GM12801 (cell line): Measurements from ENCODE around the gene COLEC11.

Source experiments
- TF ChIP-seq, protein P1 (sequence below): IDR thresholded peaks from one replicate; pipeline ENCODE4 v1.5.1; 2011; ENCODE audit warnings: control low read depth; ENCODE audit not compliant: insufficient read length; ENCODE audit errors: extremely low read depth

The COLEC11 gene

DNA sequence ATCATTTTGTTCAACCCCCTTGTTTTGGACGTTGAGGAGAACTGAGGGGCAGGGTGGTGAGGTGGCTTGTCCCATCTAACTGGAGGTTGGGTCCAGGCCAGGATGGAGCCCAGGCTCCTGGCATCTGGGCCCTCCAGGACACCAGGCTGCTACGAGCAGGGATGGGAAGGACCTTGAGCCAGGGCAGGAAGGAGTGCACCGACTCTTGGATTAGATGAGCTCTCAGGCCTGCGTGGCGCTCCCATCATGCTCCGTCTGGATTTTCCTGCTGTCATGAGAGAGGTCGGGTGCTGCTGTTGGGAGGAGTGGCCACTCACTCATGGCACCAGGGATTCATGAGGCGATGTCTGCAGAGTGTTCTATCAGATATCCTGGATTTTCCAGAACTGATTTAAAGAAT is 44.7 kb downstream of the COLEC11 start:
- TF ChIP-seq, protein P1, sequence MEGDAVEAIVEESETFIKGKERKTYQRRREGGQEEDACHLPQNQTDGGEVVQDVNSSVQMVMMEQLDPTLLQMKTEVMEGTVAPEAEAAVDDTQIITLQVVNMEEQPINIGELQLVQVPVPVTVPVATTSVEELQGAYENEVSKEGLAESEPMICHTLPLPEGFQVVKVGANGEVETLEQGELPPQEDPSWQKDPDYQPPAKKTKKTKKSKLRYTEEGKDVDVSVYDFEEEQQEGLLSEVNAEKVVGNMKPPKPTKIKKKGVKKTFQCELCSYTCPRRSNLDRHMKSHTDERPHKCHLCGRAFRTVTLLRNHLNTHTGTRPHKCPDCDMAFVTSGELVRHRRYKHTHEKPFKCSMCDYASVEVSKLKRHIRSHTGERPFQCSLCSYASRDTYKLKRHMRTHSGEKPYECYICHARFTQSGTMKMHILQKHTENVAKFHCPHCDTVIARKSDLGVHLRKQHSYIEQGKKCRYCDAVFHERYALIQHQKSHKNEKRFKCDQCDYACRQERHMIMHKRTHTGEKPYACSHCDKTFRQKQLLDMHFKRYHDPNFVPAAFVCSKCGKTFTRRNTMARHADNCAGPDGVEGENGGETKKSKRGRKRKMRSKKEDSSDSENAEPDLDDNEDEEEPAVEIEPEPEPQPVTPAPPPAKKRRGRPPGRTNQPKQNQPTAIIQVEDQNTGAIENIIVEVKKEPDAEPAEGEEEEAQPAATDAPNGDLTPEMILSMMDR: no peak

DNA sequence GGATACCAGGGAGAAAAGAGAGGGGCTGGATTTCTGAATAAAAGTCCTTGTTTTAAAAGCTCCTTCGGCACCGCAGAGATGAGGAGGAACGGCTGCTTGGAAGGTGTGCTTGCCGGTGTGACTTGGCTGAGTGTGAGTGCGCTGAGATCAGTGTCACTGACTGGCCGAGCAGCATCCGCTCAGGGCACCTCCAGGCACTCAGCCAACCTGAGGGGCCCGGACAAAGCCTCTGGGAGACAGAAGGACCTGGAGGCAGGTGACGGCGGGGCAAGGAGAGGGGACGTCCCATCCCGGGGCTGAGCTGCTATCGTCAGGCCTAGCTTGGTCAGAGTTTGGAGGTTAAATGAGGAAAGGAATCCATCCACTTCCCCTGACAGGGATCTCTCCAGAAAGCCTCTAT is 46.3 kb downstream of the COLEC11 start:
- TF ChIP-seq, protein P1: no peak

DNA sequence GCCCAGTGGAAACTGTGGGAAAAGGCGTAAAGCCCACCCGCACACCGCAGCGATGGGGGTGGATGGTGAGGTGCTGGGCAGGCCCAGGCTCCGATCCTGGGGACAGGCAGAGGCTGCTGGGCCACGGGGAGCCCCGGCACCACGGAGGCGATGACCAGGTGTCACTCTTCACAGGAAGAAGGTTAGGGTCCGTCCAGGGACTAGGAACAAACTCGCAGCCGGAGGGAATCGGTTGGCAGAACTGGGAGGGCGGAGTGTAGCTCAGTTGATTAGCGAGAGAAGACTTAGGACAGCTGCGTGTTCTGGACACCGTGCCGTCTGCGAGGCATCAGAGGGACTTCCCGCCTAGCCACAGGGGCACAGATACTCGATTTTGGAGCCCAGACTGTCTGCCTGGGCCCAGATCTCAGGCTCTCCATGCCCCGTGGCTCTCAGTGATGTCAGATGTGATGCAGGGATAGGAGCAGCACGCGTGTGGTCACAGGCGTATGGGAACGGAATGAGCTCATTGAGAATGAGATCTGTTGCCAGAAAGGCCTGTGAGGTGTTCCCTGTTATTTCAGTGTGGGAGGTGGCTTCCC is 47.0 kb downstream of the COLEC11 start:
- TF ChIP-seq, protein P1: no peak

DNA sequence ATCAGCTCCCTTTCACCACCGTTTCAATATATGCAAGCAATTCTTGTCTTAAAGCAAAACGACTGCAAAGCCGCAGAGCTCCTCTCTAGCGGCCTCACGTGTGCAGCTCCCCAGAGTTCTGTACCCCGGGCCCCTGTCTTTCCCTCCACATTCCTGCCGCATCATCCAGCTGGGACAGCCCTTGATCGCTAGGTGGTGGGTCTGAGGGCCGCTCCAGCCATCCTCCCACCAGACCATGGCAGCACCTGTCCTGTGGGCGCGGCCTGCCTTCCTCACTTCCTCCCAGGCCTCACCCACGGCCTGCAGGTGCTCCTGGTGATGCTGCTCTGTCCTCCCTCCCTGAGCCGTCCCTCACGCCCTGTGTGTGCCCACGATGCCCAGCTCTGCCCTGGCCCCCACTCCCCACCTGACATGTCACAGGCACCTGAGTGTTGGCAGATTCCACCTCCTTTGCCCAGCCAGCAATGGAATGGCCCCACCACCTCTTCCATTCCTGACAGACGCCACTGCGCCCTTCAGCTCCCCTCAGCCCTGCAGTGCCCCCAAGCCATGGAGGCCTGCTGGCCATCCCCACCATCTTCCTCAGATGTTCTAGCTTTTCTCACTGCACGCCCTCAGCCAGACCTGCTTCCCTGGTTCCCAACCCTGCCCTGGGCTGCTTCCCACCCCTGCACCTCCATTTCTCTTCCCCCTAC is 47.8 kb downstream of the COLEC11 start:
- TF ChIP-seq, protein P1: no peak

DNA sequence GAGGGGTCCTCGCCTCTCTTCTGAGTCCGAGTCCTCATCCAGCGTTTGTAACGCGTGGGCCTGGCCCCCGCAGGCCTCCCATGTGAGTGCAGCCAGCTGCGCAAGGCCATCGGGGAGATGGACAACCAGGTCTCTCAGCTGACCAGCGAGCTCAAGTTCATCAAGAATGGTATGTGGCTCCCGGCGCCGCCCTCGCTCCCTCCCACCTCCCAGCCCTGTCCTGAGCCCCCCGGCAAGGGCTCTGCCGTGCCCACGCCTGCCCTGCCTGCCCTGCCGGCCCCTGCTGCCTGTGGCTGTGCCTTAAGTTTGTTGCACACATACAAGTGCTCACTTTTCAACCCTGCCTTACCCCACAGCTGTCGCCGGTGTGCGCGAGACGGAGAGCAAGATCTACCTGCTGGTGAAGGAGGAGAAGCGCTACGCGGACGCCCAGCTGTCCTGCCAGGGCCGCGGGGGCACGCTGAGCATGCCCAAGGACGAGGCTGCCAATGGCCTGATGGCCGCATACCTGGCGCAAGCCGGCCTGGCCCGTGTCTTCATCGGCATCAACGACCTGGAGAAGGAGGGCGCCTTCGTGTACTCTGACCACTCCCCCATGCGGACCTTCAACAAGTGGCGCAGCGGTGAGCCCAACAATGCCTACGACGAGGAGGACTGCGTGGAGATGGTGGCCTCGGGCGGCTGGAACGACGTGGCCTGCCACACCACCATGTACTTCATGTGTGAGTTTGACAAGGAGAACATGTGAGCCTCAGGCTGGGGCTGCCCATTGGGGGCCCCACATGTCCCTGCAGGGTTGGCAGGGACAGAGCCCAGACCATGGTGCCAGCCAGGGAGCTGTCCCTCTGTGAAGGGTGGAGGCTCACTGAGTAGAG is 48.7 kb downstream of the COLEC11 start:
- TF ChIP-seq, protein P1: no peak

DNA sequence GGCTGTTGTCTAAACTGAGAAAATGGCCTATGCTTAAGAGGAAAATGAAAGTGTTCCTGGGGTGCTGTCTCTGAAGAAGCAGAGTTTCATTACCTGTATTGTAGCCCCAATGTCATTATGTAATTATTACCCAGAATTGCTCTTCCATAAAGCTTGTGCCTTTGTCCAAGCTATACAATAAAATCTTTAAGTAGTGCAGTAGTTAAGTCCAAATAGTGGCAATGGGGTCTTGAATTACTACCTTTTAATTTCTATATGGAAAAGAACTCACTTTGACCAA is 49.3 kb downstream of the COLEC11 start:
- TF ChIP-seq, protein P1: no peak

DNA sequence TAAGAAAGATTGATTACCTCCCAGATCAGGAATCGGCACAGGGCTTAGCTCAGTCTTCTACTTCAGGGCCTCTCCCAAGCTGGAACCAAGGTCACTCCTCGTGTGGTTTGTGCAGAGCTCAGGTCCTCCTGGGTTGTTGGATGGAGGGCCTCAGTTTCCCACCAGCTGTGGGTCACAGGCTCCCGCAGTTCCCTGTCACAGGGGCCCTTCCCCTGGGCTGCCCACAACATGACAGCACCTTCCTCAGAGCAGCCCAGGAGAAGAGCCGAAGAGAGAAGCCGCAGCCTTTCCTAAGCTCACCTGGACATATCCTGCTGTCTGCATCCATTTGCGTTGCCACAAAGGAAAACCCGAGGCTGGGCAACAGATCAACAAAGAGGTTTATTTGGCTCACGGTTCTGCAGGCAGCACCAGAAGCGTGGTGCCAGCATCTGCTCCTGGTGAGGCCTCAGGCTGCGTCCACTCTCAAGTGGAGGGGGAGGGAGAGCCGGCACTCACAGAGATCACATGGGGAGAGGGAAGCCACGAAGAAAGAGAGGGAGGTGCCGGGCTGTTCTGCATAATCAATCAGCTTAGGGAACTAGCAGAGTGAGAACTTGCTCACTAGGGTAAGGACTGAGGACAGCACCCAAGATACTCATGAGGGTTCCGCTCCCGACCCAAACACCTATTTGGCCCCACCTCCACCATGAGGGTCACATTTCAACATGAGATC is 50.1 kb downstream of the COLEC11 start:
- TF ChIP-seq, protein P1: no peak
